CD4-positive, alpha-beta T cell treated with Interferon gamma for 1 hour (primary cell): ENCODE measurements around the gene TESK2.
"Not testable (repeated sequence)": the region's sequence is repeated elsewhere in the genome, so short reads cannot be mapped to it uniquely, and the experiment has no call there.

Experiments
- DNase-seq: peaks from one replicate; pipeline ENCODE4 v3.0.0-alpha.2; 2020

TESK2 gene

DNA sequence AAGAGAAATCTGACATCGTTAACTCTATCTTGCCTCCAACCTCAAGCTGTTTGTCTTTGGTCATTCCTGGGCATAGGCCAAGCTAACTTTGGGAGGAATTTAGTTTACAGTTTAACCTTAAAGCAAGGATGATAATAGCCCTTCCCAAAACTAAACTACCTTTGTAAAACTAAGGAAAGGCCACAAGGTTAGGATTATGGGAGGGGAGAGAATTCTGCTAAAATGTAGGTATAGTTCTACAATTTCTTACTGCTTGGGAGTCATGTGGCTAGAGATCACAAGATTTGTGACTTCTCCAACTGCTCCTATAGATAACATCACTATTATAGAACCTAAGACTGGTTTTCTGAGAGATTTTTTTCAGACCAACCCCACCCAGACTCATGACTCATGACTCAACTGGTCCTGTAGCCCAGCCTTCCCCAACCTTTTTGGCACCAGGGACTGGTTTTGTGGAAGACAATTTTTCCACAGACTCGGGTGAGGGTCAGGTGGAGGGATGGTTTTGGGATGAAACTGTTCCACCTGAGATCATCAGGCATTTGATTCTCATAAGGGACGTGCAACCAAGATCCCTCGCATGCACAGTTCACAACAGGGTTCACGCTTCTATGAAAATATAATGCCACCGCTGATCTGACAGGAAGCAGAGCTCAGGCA, 80.0 kb downstream of the TESK2 start:
- no peak for DNase-seq

DNA sequence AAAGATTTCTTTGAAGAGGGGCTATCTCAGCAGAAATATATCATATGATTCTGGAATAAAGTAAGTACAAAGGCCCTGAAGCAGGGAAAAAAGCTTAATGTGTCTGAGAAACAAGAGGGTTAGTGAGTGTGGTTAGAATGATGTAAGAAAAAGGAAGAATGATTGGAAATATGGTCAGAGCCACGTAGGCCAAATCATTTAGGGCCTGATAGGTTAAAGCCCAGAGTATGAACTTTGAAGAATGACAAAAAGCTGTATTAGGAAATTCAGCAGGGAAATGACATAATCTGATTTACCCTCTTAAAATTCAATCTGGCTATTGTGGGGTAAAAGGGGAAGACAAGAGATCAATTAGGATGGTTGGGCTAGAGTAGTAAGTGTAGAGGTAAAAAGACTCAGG, 81.7 kb downstream of the TESK2 start:
- no peak for DNase-seq

DNA sequence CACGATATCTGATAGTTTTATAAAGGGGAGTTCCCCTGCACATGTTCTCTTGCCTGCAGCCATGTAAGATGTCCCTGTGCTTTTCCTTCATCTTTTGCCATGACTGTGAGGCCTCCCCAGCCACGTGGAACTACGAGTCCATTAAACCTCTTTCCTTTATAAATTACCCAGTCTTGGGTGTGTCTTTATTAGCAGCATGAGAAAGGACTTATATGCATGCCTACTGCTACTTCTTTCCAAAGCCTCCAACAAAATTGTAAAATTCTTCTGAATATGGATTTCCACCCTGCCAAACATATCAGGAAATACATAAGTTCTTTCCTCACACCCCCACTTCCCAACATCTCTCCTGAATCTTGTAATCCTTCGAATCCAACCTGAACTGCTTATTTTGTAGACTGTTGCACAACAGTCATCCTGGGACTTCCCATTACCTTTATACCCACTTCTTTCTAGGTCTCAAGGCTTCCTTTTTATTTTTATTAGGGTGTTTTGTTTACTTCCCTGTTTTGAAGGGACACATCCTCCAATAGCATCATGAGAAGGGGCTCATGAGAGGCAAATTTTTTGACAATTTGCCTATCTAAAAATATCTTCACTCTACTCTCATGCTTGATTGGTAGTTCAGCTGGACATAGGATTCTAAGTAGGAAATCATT, 83.2 kb downstream of the TESK2 start:
- no peak for DNase-seq

GRCh38 chr1:45405636-45406035, 85.3 kb downstream of the TESK2 start:
- DNase-seq: no peak

DNA sequence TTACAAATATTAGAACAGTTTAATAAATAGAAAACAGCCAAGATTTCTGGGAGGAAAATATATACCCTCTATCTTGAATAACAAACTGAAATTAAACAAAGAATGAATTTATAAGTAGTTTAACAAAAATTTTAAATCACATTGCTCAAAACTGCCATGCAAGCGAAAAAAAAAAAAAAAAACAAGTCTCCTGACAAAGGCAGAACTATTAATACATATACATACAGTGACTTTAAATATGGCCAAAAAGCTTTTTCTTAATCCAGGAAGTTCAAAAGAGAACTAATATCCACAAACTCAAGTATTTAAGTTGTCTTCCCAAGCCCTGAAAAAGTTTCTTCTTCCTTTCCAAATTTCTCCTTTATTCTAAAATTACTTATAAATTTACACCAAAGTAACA, 87.2 kb downstream of the TESK2 start:
- DNase-seq: no peak

DNA sequence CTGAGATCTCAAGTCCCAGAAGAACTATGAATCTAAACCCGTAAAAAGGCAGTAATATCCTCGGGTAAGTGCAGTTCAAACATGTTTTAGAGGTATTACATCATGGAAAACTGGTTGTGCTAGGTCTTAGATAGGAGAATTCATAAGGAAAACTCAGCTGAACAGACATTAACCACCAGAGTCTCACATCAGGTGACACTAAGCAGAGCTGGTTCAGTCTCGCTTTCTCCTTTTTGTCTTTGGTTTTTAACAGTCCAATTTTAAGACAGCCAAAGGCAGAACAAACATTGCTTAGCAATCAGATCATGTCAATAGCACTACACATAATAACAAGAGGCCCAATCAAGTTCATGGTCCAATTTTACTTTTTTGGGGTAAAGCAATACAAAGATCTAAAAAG, 87.7 kb downstream of the TESK2 start:
- DNase-seq: no peak

DNA sequence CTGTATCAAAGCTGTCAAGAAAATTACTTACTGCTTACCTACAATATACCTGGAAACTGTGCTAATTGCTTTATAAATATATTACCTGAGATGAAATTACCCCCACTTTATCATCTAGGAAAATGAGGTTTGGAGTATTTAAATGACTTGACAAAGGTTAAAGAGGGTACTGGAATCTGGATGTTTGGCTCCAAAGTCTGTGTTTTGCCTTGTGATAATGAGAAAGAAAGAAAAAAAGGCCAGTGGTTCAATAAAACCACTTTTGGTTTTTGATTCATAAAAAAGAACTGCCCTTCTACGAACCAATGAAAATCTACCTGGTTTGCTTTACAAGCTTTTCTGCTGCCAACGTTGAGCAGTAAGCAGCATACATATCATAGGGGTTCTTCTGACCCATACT, 89.4 kb downstream of the TESK2 start:
- DNase-seq: no peak

- DNase-seq: no peak
Observed at GRCh38 chr1:45400049-45400448, 90.9 kb downstream of the TESK2 start.

DNA sequence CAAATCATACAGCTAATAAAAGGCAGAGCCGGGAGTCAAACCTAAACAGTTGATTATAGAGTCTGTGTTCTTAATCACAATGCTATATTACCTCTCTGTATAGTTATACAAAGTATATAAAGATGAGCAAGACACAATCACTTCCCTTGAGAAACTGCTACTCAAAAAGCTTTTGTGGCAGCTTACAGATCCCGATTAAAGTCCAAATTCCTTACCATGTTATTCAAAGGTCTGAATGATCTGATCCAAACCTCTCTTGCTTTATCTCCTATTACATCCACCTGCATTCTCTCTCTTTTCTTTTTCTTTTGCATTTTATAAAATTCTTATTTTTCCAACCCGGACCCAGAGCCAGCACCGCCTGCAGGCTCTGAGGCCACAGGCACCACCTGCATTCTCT, 93.7 kb downstream of the TESK2 start:
- no peak for DNase-seq

DNA sequence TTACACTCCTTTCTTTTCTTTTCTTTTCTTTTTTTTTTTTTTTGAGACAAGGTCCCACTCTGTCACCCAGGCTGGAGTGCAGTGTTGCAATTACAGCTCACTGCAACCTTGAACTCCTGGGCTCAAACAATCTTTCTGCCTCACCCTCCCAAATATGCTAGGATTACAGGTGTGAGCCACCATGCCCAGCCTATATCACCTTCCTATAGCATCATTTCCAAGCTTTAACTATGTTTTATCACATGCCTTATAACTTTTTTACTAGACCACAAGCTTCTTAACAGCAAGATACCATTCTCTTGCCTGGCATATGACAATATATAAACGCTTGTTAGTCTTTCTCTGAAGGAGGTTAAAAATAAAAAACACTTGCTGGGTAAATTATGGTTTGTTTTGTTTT, 95.4 kb downstream of the TESK2 start:
- no peak for DNase-seq

DNA sequence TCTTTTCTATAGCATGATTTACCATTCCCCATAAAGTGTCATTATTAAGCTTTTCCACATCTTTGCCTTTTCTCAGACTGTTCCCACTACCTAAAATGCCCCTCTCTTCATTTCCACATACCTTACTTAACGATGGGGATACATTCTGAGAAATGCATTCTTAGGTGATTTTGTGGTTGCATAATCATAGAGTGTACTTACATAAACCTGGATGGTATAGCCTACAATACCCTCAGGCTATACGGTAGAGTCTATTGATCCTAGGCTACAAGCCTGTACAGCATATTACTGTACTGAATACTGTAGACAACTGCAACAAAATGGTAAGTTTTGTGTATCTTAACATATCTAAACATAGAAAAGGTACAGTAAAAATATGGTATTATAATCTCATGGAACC, 95.9 kb downstream of the TESK2 start:
- DNase-seq: no peak

GRCh38 chr1:45394342-45394741, 96.6 kb downstream of the TESK2 start:
- DNase-seq: no peak

- DNase-seq: peak; percentile 63
Observed at GRCh38 chr1:45393718-45394302, 97.2 kb downstream of the TESK2 start.

- no peak for DNase-seq
Observed at GRCh38 chr1:45386219-45386618, 104.7 kb downstream of the TESK2 start.

DNA sequence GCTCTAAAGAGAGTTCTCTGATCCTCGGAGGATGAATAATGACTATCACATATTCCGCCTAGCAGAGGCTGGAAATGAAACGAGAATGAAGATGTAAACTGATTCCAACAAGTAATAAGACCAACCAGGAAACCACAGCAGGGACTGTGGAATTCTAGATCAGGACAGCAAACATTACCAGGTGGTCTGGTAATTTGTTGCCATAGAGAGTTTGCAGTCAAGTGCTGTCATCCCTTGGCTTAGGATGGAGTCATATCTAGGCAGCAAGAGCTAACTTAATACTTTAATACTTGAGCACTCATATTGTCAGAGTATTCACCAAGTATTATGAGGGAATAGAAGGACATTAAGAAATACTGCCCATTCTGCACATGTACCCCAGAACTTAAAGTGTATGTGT, 105.7 kb downstream of the TESK2 start:
- no peak for DNase-seq

DNA sequence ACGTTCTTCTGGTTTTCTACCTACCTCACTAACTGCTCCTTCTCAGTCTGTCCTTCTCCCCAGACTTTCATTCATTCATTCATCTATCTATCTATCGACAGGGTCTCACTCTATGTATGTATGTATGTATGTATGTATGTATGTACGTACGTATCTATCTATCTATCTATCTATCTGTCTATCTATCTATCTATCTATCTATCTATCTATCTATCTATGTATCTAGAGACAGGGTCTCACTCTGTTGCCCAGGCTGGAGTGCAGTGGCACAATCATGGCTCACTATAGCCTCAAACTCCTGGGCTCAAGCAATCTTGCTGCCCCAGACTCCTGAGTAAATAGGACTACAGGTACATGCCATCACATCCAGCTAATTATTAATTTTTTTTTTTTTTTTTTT, 106.8 kb downstream of the TESK2 start:
- DNase-seq: not testable (repeated sequence)

DNA sequence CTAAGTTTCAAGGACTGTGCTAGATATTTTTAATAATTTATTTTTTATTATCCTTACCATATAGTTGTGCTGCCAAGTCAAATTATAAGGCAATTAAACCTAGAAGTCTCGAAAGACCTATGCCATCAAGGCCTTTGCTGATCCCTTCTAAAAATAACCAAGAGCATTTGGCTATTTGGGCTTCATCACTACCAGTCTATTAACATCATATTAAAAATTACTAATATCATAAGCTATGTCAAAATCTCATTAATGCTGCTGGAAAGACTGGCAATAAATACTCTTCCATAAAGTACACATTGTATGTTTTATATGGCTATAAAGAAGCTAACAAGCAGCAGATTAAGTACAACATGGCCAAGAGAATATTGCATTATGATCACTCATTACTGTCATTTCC, 107.8 kb downstream of the TESK2 start:
- DNase-seq: no peak

- DNase-seq: no peak
Observed at GRCh38 chr1:45381243-45381642, 109.7 kb downstream of the TESK2 start.

DNA sequence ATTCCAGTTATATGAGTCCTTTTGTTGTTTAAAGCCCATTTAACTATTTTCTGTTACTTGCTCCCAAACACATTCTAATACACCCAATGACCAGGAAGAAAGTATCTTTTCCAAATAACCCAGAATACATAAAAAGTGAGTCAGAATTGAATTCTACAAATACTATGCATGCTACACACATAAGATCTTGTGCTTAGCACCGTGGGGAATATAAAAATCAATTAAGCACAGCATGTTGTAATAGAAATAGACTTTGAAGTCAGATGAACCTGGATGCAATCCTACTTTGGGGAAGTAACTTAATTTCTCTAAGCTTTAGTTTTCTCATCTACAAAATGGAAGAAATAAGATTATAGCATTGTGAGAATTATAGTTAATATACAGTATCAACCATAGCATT, 110.2 kb downstream of the TESK2 start:
- DNase-seq: no peak

DNA sequence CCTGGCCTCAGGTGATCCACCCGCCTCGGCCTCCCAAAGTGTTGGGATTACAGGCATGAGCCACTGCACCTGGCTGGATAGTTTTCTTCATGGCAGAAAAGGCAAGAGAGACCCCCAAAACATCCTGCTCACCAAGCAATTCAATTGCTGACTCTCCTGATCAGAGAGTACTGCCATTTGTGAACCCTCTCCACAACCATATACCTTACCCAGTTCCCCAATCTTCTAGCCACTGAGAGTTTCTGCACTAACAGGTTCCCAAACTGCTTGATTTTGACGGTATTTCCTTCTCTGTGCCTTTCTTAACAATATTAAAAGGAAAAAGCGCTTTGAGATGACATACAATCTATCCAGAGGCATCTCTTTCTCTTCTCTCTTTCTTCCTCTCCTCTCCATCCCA, 110.8 kb downstream of the TESK2 start:
- DNase-seq: no peak

DNA sequence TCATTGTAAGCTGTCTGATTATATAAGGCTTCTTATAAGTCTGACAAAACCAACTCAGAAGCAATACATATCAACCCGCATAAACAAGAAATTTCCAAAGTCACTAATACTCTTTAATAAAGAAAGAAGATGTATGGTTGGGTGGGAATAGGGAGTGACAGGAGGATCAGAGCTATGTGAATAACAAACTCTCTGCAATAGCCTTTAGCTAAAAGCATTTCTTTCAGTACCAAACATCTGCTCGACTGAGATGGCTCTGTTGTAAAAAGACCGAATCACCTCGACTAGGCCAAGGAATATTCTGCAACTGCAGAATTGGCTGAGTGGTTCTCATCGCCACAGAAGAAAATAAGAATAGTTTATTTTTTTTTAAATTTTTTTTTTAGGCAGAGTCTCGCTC, 111.4 kb downstream of the TESK2 start:
- no peak for DNase-seq

- no peak for DNase-seq
Observed at GRCh38 chr1:45378184-45378583, 112.8 kb downstream of the TESK2 start.

DNA sequence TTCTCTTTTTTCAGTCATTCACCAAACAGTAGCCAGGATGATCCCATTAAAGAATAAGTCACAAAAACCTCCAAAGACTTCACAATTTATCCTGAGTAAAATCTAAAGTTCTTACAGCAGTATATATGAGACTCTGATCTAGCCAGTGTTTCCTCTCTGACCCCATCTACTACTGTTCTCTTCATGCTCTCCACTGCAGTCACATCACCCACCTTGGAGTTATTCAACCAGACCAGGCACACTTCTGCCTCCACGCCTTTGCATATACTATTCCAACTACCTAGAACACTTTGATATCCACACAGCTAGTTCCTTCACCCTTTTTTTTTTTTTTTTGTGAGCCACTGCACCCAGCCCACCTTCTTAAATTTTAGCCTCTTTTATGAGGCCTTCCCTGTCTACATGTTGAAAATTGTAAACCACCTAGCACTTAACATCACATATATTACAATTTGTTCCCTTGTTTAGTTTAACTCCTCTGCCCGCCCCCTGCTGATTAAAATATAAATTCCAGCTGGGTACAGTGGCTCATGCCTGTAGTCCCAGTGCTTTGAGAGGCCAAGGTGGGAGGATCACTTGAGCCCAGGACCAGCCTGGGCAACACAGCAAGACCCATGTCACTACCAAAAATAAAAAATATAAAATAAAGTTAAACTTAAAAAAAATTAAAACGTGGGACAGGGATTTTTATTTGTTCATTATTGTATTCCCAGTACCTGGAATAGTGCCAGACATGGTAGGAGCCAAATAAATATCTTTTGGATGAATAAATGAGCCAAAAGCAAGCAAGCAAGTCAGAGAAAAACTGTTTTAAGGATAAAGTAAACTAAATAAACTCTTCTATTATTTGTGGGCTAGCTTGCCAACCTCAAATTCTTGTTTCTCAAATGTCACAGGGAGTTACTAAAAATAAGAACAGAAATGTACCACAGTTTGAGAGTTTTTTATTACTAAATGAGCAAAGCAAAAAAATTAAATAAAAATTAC, 115.6 kb downstream of the TESK2 start:
- no peak for DNase-seq
